ENCODE results near the gene TM4SF4.

Gene TM4SF4

DNA sequence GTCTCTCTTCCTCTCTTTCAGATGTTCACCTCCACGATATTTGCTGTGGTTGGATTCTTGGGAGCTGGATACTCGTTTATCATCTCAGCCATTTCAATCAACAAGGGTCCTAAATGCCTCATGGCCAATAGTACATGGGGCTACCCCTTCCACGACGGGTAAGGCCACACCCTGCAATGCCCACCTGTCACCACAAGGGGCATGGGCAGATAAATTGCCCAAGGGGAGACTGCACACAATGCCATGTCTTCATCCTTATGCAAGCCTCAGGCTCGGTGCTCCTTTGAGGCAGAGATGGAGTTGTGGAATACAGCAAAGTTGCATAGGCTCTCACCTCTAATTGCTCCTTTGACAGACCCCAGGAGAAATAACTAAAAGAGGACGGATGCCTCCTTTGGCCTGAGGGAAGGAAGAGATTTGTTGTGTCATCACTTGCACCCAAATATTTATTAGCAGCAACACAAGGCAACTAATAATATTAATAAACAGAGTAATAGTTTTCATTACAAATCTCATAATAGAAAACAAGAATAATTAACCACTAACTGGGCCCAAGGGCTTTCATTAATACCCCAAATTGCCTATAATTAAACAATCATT is 13.2 kb downstream of the TM4SF4 start:
- DNase-seq: no peak

- no peak for DNase-seq
These were observed 14.7 kb downstream of the TM4SF4 start for GRCh38 chr3:149489060-149489690.

GRCh38 chr3:149490260-149490971 is 15.9 kb downstream of the TM4SF4 start:
- no peak for DNase-seq

- DNase-seq: no peak
These were observed 19.0 kb downstream of the TM4SF4 start for GRCh38 chr3:149493315-149494021.

- DNase-seq: peak; percentile 53
These were observed 19.7 kb downstream of the TM4SF4 start for GRCh38 chr3:149494022-149494758.

DNA sequence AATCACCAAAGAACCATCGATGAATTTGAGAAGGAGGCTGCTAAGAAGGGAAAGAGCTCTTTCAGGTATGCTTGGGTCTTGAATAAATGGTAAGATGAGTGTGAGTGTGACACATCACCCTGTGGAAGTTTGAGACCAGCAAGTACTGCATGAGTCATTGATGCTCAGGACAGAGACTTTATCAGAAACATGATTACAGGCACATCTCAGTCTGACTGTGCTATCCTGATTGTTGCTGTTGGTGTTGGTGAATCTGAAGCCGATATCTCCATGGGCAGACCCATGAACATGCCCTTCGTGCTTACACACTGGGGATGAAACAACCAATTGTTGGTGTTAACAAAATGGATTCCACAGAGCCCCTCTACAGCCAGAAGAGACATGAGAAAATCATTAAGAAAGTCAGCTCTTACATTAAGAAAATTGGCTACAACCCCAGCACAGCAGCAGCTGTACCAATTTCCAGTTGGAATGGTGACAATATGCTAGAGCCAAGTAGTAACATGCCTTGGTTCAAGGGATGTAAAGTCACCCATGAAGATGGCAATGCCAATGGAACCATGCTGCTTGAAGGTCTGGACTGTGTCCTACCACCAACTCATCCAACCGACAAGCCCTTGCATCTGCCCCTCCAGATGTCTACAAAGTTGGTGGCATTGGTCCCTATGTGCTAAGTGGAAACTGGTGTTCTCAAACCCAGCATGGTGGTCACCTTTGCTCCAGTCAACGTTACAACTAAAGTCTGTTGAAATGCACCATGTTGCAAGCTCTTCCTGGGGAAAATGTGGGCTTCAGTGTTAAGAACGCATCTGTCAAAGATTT is 20.5 kb downstream of the TM4SF4 start:
- no peak for DNase-seq

- no peak for DNase-seq
These were observed 21.2 kb downstream of the TM4SF4 start for GRCh38 chr3:149495581-149496125.

GRCh38 chr3:149496891-149497290 is 22.4 kb downstream of the TM4SF4 start:
- DNase-seq: no peak

DNA sequence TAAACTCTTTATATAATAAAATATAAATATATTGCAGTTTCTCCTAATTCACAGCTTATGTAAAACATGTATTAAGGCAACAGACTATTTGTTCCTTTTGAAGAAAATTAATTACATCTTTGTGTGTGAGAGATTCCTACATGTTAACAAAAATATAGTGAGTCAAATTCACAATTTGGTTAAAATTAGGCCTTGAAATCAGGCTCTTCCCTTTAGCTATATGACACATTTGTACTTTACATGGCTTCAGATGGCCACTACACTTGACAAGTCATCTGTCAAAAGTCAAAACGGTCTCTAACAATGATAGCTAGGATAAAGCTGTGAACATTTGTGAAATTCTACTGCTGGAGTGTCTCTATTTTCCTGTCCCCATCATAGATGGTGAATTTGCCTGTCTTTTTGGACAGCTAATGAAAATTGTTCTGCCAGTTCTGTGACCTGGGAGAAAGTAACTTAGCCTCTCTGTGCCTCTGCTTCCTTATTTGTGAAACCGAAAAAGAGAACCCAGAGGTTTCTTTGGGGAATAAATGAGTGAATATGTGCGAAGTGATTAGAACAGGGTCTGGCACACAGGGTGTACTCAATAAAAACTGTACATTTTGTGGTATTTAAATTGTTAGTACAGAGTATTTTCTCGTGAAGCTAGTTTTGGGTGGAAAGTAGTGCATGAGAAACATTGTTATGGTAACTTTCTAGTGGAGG is 23.6 kb downstream of the TM4SF4 start:
- DNase-seq: no peak

GRCh38 chr3:149501524-149501923 is 27.0 kb downstream of the TM4SF4 start:
- peak; percentile 83 for DNase-seq

- no peak for DNase-seq
These were observed 27.9 kb downstream of the TM4SF4 start for GRCh38 chr3:149502438-149502837.

DNA sequence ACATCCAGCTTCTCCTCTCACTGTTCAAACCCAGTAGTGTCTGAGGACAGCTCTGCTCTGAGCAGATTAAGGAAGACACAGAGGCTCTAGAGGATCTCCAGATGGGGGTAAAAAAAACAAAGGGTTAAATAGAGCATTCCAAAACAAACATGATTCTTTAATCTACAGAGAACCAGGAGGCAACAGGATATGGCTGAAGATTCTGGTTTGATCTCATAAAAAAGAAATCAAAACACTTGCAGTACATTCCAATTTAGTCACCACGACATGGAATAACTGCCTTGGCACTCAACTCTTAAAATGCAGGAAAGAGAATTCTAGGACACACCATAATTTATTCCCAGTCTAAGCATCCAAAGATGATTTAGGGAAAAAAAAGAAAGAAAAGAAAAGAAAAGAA is 32.0 kb downstream of the TM4SF4 start:
- DNase-seq: no peak

- no peak for DNase-seq
These were observed 32.5 kb downstream of the TM4SF4 start for GRCh38 chr3:149506965-149507364.

GRCh38 chr3:149507491-149508324 is 33.2 kb downstream of the TM4SF4 start:
- DNase-seq: peak; percentile 77

DNA sequence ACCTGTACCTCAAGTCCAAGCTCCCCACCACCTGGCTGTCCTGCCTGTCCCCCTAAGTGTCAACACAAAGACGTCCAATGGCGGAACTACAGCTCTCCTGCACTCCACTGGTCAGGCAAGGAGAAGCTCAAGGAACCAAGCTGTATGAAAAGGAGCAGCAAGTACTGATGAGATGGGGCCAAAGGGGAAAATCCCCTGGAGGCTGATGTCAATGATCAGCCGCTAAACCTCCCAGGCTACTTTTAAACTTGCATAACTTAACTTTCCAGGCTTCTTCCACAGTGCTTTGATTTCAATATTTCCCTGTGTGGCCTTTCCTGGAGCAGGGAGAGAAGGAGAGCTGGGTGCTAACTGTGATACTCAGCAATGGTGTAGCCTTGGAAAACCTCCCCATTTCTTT is 35.0 kb downstream of the TM4SF4 start:
- DNase-seq: no peak

- DNase-seq: no peak
These were observed 36.0 kb downstream of the TM4SF4 start for GRCh38 chr3:149510480-149510879.

DNA sequence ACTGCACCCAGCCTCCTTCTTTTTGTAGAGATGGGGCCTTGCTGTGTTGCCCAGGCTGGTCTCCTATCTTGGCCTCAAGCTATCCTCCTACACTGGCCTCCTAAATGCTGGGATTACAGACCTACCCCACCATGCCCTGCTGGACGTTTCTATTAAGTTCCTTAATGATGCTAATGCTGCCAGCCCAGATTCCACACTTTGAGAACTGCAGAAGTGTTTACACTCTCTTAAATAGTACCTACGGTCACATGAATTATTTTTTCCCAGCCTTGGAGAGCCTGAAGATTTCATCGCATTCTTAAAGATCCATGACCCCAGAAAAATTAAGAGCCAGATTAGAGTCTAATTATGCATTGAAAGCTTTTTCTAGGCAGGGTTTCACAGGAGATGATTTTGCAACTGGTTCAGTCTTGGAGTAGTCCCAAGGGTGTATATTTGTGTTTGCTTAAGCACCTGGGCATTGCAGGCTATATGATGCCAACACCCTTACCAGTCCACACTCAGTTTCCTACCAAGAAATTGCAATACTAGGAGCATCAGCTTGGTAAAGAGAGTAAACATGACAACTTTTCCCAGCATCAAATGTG is 36.6 kb downstream of the TM4SF4 start:
- DNase-seq: no peak

- DNase-seq: peak; percentile 23
These were observed 37.7 kb downstream of the TM4SF4 start for GRCh38 chr3:149512073-149512782.

DNA sequence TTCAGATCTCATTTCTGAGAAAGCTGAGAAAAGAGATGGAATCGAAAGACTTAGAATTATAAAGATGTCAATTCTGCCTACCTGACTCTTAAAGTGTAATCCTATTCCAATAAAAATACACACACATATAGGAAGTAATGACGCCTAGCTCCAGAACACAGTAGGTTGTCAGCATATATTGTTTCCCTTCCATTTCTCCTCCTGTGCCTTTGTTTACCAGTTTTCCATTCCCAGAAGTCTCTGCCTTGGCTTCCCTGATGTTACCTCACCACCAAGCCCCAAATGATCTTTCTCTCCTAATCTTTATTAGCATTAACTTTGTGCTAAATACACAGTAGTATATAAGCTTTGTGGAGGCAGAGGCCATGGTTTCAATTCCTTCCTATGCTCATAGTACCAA is 40.0 kb downstream of the TM4SF4 start:
- DNase-seq: no peak

Measured in NCI-H226 (cell line).